Suppressor macrophage (primary cell): ENCODE measurements around the gene KLHL40.
A peak's percentile ranks its signal among the peaks of the same experiment; 100 is the strongest.

Experiments used
- DNase-seq, 4 experiments: peaks; one replicate each; pipeline ENCODE4 v3.0.0-alpha.2; 2020 to 2022

KLHL40 gene

GRCh38 chr3:42672515-42672914 is 12.8 kb upstream of the KLHL40 start:
- peak; percentile 63 to 92 (median 79) for DNase-seq

GRCh38 chr3:42673082-42673481 is 12.3 kb upstream of the KLHL40 start:
- no peak for DNase-seq

- no peak for DNase-seq
Observed at GRCh38 chr3:42674146-42674545, 11.2 kb upstream of the KLHL40 start.

- no peak for DNase-seq
Observed at GRCh38 chr3:42675909-42676308, 9.4 kb upstream of the KLHL40 start.

GRCh38 chr3:42678447-42678846 is 6.9 kb upstream of the KLHL40 start:
- DNase-seq: no peak

GRCh38 chr3:42680271-42680670 is 5.1 kb upstream of the KLHL40 start:
- peak; percentile 61 to 87 (median 68) for DNase-seq

- DNase-seq: no peak
Observed at GRCh38 chr3:42680806-42681205, 4.5 kb upstream of the KLHL40 start.

GRCh38 chr3:42681361-42682038 is 3.8 kb upstream of the KLHL40 start:
- no peak for DNase-seq

GRCh38 chr3:42682301-42683070 is 2.9 kb upstream of the KLHL40 start:
- DNase-seq: no peak

GRCh38 chr3:42683875-42684598 is 1.3 kb upstream of the KLHL40 start:
- peak; percentile 80 to 92 (median 86) for DNase-seq

- peak in 1 of 4 experiments; percentile 26 for DNase-seq
Observed at GRCh38 chr3:42684632-42685362, 540 bp upstream of the KLHL40 start.

- DNase-seq: peak in 2 of 4 experiments; percentile 21 to 37
Observed at GRCh38 chr3:42685891-42686820, 819 bp downstream of the KLHL40 start.

GRCh38 chr3:42686832-42687650 is 1.7 kb downstream of the KLHL40 start:
- no peak for DNase-seq

- no peak for DNase-seq
Observed at GRCh38 chr3:42688016-42688415, 2.7 kb downstream of the KLHL40 start.

- DNase-seq: no peak
Observed at GRCh38 chr3:42688487-42689420, 3.4 kb downstream of the KLHL40 start.

GRCh38 chr3:42689421-42690014 is 4.2 kb downstream of the KLHL40 start:
- no peak for DNase-seq

GRCh38 chr3:42690191-42690590 is 4.9 kb downstream of the KLHL40 start:
- DNase-seq: no peak

- DNase-seq: no peak
Observed at GRCh38 chr3:42690766-42691680, 5.7 kb downstream of the KLHL40 start.
